ENCODE data around the gene CLDN1. TPM values are rescaled to one million over a fixed set of nuclear protein-coding genes. Genes with fewer than 3 reads are reported as not detected.
A peak's percentile ranks its signal among the peaks of the same experiment; 100 is the strongest.

The CLDN1 gene
- total and polyA plus RNA-seq, 2 of the 13 experiments (the other 11 are each of a cell fraction or from before 2014, with no cell fraction given), result 42.7 to 51.6 TPM

DNA sequence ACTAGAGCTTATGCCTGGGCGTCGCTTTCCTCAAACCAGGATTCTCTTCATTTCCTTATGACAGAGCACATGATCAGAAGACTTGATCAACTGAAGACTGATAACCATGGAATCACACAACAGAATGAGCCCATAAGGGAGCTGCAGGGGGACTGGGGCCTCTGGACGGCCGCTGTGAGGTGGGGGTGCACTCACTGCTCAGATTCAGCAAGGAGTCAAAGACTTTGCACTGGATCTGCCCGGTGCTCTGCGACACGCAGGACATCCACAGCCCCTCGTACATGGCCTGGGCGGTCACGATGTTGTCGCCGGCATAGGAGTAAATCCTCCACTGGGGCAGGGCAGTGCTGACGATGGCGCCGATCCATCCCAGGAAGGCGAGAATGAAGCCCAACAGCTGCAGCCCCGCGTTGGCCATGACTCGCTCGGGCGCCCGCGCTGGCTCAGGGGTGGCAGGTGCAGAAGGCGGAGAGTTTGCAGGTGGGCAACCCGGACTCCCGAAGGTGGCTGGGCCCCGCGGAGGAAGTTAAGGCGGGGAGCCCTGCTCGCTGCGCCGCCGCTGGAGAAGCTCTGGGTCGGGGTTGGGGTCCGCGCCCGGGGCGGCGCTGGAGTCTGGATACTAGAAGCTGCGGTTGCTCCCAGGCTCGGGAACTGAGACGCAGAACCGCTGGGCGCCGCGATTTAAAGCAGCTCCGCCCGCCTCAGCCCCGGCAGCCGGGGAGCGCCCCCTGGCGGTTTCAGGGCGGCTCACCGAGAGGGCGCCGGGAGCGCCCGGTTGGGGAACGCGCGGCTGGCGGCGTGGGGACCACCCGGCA, at the start of gene CLDN1 (continued):
- TF ChIP-seq, protein P1, sequence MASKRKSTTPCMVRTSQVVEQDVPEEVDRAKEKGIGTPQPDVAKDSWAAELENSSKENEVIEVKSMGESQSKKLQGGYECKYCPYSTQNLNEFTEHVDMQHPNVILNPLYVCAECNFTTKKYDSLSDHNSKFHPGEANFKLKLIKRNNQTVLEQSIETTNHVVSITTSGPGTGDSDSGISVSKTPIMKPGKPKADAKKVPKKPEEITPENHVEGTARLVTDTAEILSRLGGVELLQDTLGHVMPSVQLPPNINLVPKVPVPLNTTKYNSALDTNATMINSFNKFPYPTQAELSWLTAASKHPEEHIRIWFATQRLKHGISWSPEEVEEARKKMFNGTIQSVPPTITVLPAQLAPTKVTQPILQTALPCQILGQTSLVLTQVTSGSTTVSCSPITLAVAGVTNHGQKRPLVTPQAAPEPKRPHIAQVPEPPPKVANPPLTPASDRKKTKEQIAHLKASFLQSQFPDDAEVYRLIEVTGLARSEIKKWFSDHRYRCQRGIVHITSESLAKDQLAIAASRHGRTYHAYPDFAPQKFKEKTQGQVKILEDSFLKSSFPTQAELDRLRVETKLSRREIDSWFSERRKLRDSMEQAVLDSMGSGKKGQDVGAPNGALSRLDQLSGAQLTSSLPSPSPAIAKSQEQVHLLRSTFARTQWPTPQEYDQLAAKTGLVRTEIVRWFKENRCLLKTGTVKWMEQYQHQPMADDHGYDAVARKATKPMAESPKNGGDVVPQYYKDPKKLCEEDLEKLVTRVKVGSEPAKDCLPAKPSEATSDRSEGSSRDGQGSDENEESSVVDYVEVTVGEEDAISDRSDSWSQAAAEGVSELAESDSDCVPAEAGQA (IDR thresholded peaks at IDR 0.05; ENCODE audit: low read depth), result no peak
- TF ChIP-seq, protein P1 (CRISPR knock-in tag; IDR thresholded peaks at IDR 0.05; ENCODE audit: borderline replicate concordance), result no peak
- TF ChIP-seq KLF12 (CRISPR knock-in tag; IDR thresholded peaks at IDR 0.05; ENCODE audit: borderline replicate concordance) (no peak), TRIM24 (CRISPR knock-in tag; IDR thresholded peaks at IDR 0.05) (no peak), RNF2 (conservative IDR thresholded peaks at IDR 0.05; ENCODE audit: low read depth) (no peak), ZNF781 (CRISPR knock-in tag; IDR thresholded peaks at IDR 0.05; ENCODE audit: borderline replicate concordance, not compliant biosample characterization) (peak; percentile 51), RXRA (CRISPR knock-in tag; IDR thresholded peaks at IDR 0.05) (peak; percentile 44; the same call in 1 of the 2 replicates), POLR2G (IDR thresholded peaks at IDR 0.05; ENCODE audit: low read depth, low read length) (peak; percentile 90), NR2F6 (IDR thresholded peaks at IDR 0.05) (no peak), NR2F6 (CRISPR knock-in tag; IDR thresholded peaks at IDR 0.05) (peak; percentile 18; the same call in 1 of the 2 replicates), ZSCAN21 (CRISPR knock-in tag; IDR thresholded peaks at IDR 0.05; ENCODE audit: borderline replicate concordance) (no peak), RARG (CRISPR knock-in tag; IDR thresholded peaks at IDR 0.05; ENCODE audit: low read depth) (no peak), ZNF761 (CRISPR knock-in tag; conservative IDR thresholded peaks at IDR 0.05) (peak; percentile 76; the same call in 1 of the 2 replicates)
- TF ChIP-seq, protein P2, sequence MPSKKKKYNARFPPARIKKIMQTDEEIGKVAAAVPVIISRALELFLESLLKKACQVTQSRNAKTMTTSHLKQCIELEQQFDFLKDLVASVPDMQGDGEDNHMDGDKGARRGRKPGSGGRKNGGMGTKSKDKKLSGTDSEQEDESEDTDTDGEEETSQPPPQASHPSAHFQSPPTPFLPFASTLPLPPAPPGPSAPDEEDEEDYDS (CRISPR knock-in tag; IDR thresholded peaks at IDR 0.05), result peak; percentile 79
- TF ChIP-seq, protein P3, sequence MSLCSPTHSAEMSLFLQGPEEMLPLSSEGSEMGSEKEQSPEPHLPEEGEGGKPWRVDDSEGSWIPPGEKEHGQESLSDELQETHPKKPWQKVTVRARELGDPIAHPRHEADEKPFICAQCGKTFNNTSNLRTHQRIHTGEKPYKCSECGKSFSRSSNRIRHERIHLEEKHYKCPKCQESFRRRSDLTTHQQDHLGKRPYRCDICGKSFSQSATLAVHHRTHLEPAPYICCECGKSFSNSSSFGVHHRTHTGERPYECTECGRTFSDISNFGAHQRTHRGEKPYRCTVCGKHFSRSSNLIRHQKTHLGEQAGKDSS (CRISPR knock-in tag; IDR thresholded peaks at IDR 0.05; ENCODE audit: borderline replicate concordance, low read depth), result peak; percentile 90; the same call in 1 of the 2 replicates
- TF ChIP-seq, protein P4, sequence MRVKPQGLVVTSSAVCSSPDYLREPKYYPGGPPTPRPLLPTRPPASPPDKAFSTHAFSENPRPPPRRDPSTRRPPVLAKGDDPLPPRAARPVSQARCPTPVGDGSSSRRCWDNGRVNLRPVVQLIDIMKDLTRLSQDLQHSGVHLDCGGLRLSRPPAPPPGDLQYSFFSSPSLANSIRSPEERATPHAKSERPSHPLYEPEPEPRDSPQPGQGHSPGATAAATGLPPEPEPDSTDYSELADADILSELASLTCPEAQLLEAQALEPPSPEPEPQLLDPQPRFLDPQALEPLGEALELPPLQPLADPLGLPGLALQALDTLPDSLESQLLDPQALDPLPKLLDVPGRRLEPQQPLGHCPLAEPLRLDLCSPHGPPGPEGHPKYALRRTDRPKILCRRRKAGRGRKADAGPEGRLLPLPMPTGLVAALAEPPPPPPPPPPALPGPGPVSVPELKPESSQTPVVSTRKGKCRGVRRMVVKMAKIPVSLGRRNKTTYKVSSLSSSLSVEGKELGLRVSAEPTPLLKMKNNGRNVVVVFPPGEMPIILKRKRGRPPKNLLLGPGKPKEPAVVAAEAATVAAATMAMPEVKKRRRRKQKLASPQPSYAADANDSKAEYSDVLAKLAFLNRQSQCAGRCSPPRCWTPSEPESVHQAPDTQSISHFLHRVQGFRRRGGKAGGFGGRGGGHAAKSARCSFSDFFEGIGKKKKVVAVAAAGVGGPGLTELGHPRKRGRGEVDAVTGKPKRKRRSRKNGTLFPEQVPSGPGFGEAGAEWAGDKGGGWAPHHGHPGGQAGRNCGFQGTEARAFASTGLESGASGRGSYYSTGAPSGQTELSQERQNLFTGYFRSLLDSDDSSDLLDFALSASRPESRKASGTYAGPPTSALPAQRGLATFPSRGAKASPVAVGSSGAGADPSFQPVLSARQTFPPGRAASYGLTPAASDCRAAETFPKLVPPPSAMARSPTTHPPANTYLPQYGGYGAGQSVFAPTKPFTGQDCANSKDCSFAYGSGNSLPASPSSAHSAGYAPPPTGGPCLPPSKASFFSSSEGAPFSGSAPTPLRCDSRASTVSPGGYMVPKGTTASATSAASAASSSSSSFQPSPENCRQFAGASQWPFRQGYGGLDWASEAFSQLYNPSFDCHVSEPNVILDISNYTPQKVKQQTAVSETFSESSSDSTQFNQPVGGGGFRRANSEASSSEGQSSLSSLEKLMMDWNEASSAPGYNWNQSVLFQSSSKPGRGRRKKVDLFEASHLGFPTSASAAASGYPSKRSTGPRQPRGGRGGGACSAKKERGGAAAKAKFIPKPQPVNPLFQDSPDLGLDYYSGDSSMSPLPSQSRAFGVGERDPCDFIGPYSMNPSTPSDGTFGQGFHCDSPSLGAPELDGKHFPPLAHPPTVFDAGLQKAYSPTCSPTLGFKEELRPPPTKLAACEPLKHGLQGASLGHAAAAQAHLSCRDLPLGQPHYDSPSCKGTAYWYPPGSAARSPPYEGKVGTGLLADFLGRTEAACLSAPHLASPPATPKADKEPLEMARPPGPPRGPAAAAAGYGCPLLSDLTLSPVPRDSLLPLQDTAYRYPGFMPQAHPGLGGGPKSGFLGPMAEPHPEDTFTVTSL (CRISPR knock-in tag; IDR thresholded peaks at IDR 0.05; ENCODE audit: borderline replicate concordance), result peak; percentile 46; the same call in 1 of the 2 replicates
